NCI-H524 (cell line): ENCODE data around the gene PLOD2.

Experiments
- DNase-seq, 2 experiments: peaks; one replicate each; lab custom pipeline; 2025; lab: John Stamatoyannopoulos, UW

PLOD2 gene

DNA sequence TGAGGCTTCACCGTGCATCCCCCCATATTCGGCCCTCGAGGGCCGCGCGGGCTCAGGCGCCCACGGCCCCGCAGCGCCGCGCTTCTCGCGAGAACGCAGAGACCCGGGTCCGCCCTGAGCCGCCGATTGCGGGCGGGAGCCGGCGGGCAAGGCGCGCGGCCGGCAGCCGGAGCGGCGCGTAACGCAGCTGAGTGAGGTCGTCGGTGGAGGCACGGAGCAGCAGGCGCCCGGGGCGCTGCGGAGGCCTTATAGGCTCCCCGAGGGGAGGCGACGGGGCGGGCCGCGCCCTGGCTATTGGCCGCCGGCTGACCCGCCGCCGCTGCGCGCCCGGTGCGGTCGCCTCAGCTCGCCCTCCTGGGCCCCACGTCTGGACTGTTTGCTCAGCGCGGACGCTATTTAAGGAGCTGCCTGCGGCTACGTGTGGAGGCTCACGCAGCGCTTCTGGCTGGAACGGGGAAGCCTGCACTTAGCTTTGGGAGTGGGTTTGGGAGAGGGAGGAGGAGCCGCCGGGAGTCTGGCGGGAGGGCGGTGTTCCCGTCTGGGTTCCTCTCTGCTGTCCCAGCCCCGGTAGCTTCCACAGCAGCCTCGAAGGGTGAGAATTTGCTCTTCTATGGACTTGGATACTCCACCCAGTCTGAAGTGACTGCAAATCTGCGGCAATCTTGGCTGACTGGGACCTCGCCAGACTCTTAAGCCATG is at the start of gene PLOD2:
Gene PLOD2 (minus strand): TSS at position 221 of the 699 bp plus-strand sequence. CDS start 195 bp downstream, at position 26.
- peak; percentile 74 to 92 for DNase-seq

GRCh38 chr3:146209371-146209770 is 48.4 kb upstream of the PLOD2 start:
- no peak for DNase-seq

GRCh38 chr3:146203776-146204175 is 42.8 kb upstream of the PLOD2 start:
- DNase-seq: no peak

DNA sequence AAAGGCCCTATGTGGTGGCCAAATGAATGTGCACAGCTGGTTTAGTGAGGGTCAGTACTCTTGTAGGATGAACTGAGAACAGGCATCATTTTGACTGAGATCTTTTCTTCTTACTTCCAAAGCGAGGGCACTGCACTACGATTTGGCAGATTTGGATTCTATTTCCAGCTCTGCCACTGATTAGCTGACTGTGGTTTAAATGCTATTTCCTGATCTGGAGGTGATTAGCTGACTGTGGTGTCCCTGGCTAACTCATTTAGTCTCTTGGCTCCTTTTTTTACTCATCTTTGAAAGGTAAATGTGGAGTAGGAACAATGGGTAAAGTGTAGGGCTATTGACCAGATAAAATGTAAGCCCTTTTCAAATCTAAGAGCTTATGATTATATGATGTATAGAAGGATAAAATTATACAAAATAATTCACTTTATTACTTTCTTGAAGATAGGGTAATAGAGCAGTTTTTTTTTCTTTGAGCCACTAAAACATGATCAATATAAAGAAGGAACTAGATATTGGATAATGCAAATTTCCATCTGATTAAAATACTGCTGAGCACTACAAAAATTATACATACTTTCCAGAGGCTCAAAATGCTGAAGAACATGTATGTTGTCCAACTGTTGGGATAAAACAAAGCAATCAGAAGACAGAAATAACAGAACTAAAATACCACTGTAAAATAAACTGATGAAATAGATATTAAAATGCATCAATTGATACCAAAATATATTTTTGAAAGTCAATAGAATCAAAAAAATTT is 39.7 kb upstream of the PLOD2 start:
- DNase-seq: no peak

DNA sequence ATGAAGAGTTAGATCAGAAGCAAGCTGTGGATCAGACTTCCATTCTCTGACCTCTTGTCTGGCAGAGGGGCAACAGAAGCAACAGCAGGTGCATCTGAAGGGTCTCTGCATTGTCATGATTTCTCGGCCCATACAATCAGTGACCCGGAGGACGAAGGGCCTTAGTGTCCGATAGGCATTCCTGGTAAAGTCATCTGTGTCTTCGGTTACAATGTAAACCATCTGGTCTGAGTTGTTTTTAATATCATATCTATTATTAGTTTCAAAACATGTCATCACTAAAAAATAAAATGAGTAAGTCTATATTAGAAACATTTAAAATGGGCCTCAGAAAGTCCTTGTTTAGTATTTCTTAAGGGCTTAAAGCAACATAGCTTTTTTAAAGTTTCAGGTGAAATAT is 38.8 kb upstream of the PLOD2 start:
- DNase-seq: no peak

- no peak for DNase-seq
These were observed 35.8 kb upstream of the PLOD2 start for GRCh38 chr3:146196789-146197188.

- DNase-seq: no peak
These were observed 34.6 kb upstream of the PLOD2 start for GRCh38 chr3:146195605-146196004.

DNA sequence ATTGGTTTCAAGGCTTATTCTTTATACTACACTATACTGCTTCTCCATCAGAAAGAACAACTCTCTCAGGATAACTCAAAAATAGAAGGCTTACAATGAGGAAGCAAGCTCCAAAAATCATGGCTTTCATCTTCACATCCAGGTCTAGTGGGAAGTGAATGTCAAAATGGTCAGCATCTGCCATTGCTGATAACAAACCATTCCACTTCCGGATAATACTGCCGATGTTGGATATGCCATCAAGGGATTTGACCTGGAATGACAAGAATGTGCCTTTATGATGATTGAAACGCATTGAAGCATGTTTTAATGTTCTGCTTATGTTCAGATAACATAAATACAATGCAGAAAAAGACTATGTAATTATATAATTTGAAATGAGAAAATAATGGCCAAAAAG is 34.0 kb upstream of the PLOD2 start:
- DNase-seq: no peak

GRCh38 chr3:146191051-146191450 is 30.1 kb upstream of the PLOD2 start:
- no peak for DNase-seq

- DNase-seq: peak; percentile 61 to 91
These were observed 28.7 kb upstream of the PLOD2 start for GRCh38 chr3:146189519-146190173.

- DNase-seq: peak; percentile 54 to 77
These were observed 26.5 kb upstream of the PLOD2 start for GRCh38 chr3:146187334-146187950.

DNA sequence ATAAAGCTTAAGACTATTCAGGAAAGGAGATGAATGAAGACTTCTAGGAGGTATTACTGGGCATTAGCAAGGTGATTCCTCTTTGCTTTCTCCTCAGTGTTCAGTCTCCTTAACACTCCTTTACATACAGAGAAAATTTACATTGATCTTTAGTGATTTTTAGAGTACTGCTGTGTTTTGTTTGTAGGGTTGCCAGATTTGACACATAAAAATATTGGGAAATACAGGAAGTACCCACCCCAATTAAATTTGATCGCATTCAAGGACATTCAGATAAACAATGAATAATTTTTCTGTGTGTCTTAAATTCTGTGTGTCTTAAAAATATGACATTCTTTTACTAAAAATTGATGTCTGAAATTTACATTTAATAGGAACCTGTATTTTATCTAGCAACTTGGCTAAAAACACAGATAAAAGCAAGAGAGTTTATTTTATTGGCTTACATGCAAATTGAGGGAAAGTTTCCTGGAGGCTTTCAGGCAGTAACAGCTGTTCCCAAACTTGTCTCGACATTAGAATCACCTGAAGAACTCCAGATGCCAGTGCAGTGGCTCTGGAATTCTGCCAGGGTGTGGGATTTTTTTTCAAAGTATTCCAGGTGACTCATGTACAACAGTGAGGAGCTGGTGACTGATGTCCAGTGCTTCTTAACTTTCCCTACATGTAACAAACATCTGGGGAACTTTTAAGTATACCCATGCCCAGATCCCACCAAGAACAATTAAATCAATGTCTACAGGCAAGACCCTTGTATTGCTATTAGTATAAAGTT is 23.4 kb upstream of the PLOD2 start:
- peak; percentile 58 to 76 for DNase-seq

DNA sequence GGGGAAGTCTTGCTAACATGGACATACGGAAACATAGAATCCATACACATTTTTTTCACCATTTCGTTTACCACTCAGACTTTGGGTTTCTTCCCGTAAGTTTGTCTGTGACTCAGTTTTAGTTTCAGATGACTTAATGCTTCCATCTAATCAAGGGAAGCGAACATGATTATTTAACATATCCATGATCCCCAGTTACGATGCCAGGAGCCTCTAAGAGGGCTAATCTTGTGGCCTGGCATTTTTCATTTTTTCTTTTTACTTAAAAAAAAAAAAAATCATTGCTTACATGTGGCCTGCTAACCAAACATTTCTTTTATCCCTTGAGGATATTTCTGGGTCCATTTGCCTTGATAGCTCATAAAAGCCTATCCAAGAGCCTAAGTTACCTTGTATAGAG is 20.2 kb upstream of the PLOD2 start:
- no peak for DNase-seq

- DNase-seq: no peak
These were observed 19.4 kb upstream of the PLOD2 start for GRCh38 chr3:146180376-146180775.

GRCh38 chr3:146178006-146178689 is 17.2 kb upstream of the PLOD2 start:
- DNase-seq: no peak

GRCh38 chr3:146177519-146177918 is 16.5 kb upstream of the PLOD2 start:
- DNase-seq: no peak

DNA sequence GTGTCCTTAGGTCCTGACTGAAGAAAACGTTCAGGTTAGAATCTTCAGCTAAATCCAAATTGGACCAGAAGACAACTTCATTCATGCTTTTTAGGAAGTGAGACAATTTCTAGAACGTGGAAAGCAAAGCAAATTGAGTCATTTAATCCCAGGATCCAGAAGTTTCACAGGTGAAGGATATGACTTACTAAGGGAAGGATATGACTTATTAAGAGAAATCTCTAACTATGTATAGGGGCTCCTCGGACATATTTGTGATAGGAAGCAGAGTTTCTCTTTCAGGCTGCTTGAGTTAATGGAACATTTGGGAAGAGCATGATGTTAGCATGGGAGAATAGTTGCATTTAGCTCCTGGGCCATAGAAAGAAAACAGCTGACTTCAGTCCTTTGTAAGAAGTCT is 16.1 kb upstream of the PLOD2 start:
- no peak for DNase-seq

DNA sequence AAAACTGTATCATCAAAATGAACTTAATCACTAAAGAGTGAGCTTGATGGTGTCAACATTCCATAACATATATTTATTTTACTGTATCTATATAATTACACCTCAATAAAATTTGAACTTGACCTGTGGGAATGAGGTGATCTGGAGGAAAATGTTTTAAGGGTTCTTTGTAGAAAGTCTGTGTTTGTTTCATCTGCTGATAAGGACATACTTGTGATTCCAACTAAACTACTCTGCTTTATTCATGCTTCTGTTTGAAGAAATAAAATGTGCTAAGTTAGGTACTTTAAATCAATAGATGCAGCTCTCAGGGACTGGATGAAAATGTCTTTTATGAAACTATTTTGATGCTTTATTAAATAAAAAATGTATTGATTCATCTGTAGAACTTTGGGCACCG is 11.6 kb upstream of the PLOD2 start:
- no peak for DNase-seq

GRCh38 chr3:146170591-146170990 is 9.6 kb upstream of the PLOD2 start:
- DNase-seq: no peak

GRCh38 chr3:146169891-146170290 is 8.9 kb upstream of the PLOD2 start:
- no peak for DNase-seq

- DNase-seq: no peak
These were observed 5.8 kb upstream of the PLOD2 start for GRCh38 chr3:146166826-146167225.
